ENCODE results near the gene GLRA2.

GRCh38 chrX:14590216-14590615 is 60.9 kb downstream of the GLRA2 start:
- TF ChIP-seq POLR2A (IDR thresholded peaks at IDR 0.05) (no peak), CTCF (IDR thresholded peaks at IDR 0.05) (no peak)

Data from right lobe of liver (tissue), 4 donors.